Psoas muscle (tissue), 8 donors: ENCODE results near the gene CETP. TPM values are rescaled to one million over a fixed set of nuclear protein-coding genes. Genes with fewer than 3 reads are reported as not detected.

Source experiments
- ATAC-seq, 4 donors: fragments of 200-7000 bp; cut with Tn5 transposase; one replicate each; pipeline ENCODE4 v1.9.1; 2020; ENCODE audit warnings: moderate library complexity in 3 of 4, mild to moderate bottlenecking in 2 of 4
- DNase-seq, 2 donors: peaks; one replicate each; pipeline ENCODE4 v3.0.0-alpha.2; 2020
- H3K27ac ChIP-seq: fragments of 200-600 bp; one replicate; pipeline ENCODE4 v1.8.0; 2022
- H3K27me3 ChIP-seq, 3 donors: fragments of 200-600 bp in 1 of 3; one replicate each; pipeline versions ENCODE4 v1.6.1 to v1.8.0; 2013 to 2022; ENCODE audit warnings: low read length in 2 of 3, mild to moderate bottlenecking in 2 of 3, moderate library complexity in 1 of 3; ENCODE audit not compliant: insufficient read depth in 3 of 3
- H3K36me3 ChIP-seq, 2 donors: fragments of 200-600 bp in 1 of 2; one replicate each; pipeline versions ENCODE4 v1.6.1 to v1.8.0; 2013 to 2022; ENCODE audit warnings: low read depth in 1 of 2, mild to moderate bottlenecking in 1 of 2, moderate library complexity in 1 of 2; ENCODE audit not compliant: insufficient read depth in 1 of 2
- H3K4me1 ChIP-seq: fragments of 200-600 bp; one replicate; pipeline ENCODE4 v1.8.0; 2022
- H3K4me3 ChIP-seq: fragments of 200-600 bp; one replicate; pipeline ENCODE4 v1.8.0; 2022; ENCODE audit warnings: mild to moderate bottlenecking
- H3K9me3 ChIP-seq: fragments of 200-600 bp; one replicate; pipeline ENCODE4 v1.8.0; 2022
- CTCF ChIP-seq: fragments of 200-600 bp; IDR thresholded peaks from one replicate; pipeline ENCODE4 v1.8.0; 2022; ENCODE audit warnings: antibody characterized with exemption
- WGBS, 3 donors: extraction: QIAGEN DNeasy Blood & Tissue Kit; methylation state at CpG; one replicate each; pipeline versions ENCODE4 v1.1.6 to v1.1.7; 2013; 5-methylcytosine and 5-hydroxymethylcytosine counted together
- intact Hi-C, 2 donors: fragments of 100-400 bp; cut with DNase I; formaldehyde crosslinking; loops; one replicate each; pipeline versions ENCODE4 v1.11.0 to v1.14.2; 2022
- polyA plus RNA-seq, 3 donors: library from polyadenylated mRNA; stranded (reverse); fragments of 200-250 nt; gene quantifications; one replicate each; pipeline ENCODE4 v1.2.3, GENCODE V29; 2013
- total RNA-seq, 4 donors: library from RNA; stranded (reverse); fragmentation: NEBNext Ultra II Directional in 2 of 4; extraction: Animal tissue kit (Norgen Biotek cat#: 25700) in 2 of 4; gene quantifications; one replicate each; pipeline versions ENCODE4 v1.2.1 to v1.2.4, GENCODE V29; 2021 to 2023
- donor health status: healthy with polysubstance abuse.
- donor health status: DM: no; HTN: no; CAD: no; lungs with moderate emphysema.
- donor health status: Bipolar disorder and iron deficiency.
- donor health status: healthy.
- donor health status: DM: yes; HTN: yes; CAD: no.
- donor health status: DM: no; HTN: no; CAD: no.
- donor health status: DM: no; HTN: no; CAD: no.
- donor health status: DM: yes; HTN: yes; CAD: no.

Gene CETP
- total and polyA plus RNA-seq, 7 donors = 0.05 to 0.67 (median 0.17) TPM; not detected in 2

GRCh38 chr16:57024894-57025680 is 63.3 kb downstream of the CETP start:
- WGBS, 3 donors = 86 to 90% (median 88%) methylated on average over 19 of the region's 19 CpGs
- Histone ChIP-seq H3K27me3 (no peaks in the 10 kb centered on the region), H3K36me3 (no peaks in the 10 kb centered on the region), H3K27ac (no peak overlapping the region), H3K4me3 (no peak overlapping the region), H3K9me3 (no peaks in the 10 kb centered on the region), H3K4me1 (no peaks in the 10 kb centered on the region)
- ATAC-seq = no peak
- no peak for TF ChIP-seq CTCF
- no peak for DNase-seq
- intact Hi-C loops = no loop called here

GRCh38 chr16:57025941-57026777 is 64.4 kb downstream of the CETP start:
- ATAC-seq (no peak), DNase-seq (no peak)
- no peak for TF ChIP-seq CTCF
- Histone ChIP-seq H3K27ac (no peak overlapping the region), H3K36me3 (no peaks in the 10 kb centered on the region), H3K4me3 (no peak overlapping the region), H3K4me1 (no peaks in the 10 kb centered on the region), H3K9me3 (no peaks in the 10 kb centered on the region), H3K27me3 (no peaks in the 10 kb centered on the region)
- 85 to 92% (median 90%) methylated on average over 21 of the region's 21 CpGs for WGBS, 3 donors
- intact Hi-C loops = no loop called here

- Histone ChIP-seq H3K4me1 (no peaks in the 10 kb centered on the region), H3K36me3 (no peaks in the 10 kb centered on the region), H3K27me3 (no peaks in the 10 kb centered on the region), H3K9me3 (no peaks in the 10 kb centered on the region), H3K4me3 (no peak overlapping the region), H3K27ac (no peak overlapping the region)
- WGBS, 3 donors = 86 to 90% (median 88%) methylated on average over 3 of the region's 3 CpGs
- intact Hi-C loops = no loop called here
- no peak for DNase-seq
- ATAC-seq = no peak
- TF ChIP-seq CTCF = no peak
Observed at GRCh38 chr16:57026778-57027062, 65.0 kb downstream of the CETP start.

GRCh38 chr16:57027067-57027466 is 65.3 kb downstream of the CETP start:
- H3K27ac ChIP-seq = no peak overlapping the region
- 94 to 98% (median 97%) methylated on average over 2 of the region's 2 CpGs for WGBS, 3 donors
- no peaks in the 10 kb centered on the region for H3K36me3 ChIP-seq
- DNase-seq = no peak
- no peak overlapping the region for H3K4me3 ChIP-seq
- no peaks in the 10 kb centered on the region for H3K4me1 ChIP-seq
- TF ChIP-seq CTCF = no peak
- no peak for ATAC-seq
- intact Hi-C loops = no loop called here
- H3K27me3 ChIP-seq = no peaks in the 10 kb centered on the region
- H3K9me3 ChIP-seq = no peaks in the 10 kb centered on the region
